ENCODE data around the gene SDCBP2. TPM values are rescaled to one million over a fixed set of nuclear protein-coding genes. Genes with fewer than 3 reads are reported as not detected.
A peak's percentile ranks its signal among the peaks of the same experiment; 100 is the strongest.

SDCBP2 gene
- total and polyA plus RNA-seq, 2 of the 13 experiments (the other 11 are each of a cell fraction or from before 2014, with no cell fraction given) = 1.2 to 2.4 TPM

DNA sequence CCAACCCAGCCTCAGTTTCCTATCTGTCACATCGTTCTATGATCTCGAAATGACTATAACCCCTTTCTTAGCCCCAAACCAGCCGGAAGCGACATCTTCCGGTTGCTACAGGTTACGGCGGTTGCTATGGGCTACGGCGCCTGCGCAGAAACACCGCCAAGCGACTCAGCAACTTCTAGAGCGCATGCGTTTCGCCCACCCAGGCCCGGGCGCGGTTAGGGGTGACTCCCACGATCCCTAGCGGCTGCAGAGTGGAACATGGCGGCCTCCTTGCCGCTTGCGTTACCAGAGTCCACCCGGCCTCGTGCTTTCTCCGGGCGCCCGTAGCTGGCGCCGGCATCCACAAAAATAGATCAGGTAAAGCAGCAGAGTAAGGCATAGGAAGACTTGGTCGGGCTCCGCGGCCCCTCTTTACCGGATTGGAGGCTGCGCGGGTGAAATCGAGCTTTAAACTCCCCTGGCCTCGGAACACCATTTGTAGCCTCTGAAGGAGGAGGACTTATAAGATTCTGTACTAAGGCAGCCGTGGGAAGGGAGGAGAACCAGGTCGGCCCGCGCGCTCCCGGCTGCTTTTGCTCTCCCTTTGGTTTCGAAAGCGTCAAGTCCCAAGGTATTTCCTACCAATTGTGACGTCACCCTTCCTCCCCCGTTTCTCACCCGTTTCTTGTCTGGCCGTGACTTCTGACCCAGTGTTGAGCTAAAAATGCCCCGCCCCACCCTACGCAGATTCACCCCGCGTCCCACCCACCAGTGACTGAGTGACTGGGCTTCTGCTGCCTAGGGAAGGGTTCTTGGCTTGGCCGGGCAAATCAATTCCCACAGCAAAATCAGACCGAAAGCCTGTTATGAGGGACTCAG lies 3.5 kb downstream of the SDCBP2 start (continued):
- TF ChIP-seq ZNF12 (CRISPR knock-in tag; IDR thresholded peaks at IDR 0.05) = peak; percentile 66; the same call in 1 of the 2 replicates
- TF ChIP-seq ASH2L (IDR thresholded peaks at IDR 0.05; ENCODE audit: insufficient read length, low read depth, low read length) = peak; percentile 99
- peak; percentile 71; the same call in 1 of the 2 replicates for TF ChIP-seq SSRP1 (CRISPR knock-in tag; IDR thresholded peaks at IDR 0.05)
- TF ChIP-seq ZNF331 (CRISPR knock-in tag; IDR thresholded peaks at IDR 0.05) = 0 out of 2 replicates have a peak, but pooled peaks have one; percentile 7
- peak; percentile 91 for TF ChIP-seq MXD4 (CRISPR knock-in tag; IDR thresholded peaks at IDR 0.05)
- peak; percentile 52 for TF ChIP-seq PATZ1 (CRISPR knock-in tag; IDR thresholded peaks at IDR 0.05)
- no peak for TF ChIP-seq ZBTB8A (CRISPR knock-in tag; IDR thresholded peaks at IDR 0.05; ENCODE audit: borderline replicate concordance, low read depth)
- no peak; the same call in 1 of the 2 replicates for TF ChIP-seq GFI1 (CRISPR knock-in tag; IDR thresholded peaks at IDR 0.05; ENCODE audit: borderline replicate concordance)
- TF ChIP-seq REPIN1 (CRISPR knock-in tag; IDR thresholded peaks at IDR 0.05; ENCODE audit: borderline replicate concordance, low read depth) = peak; percentile 60; the same call in 1 of the 2 replicates
- TF ChIP-seq HNRNPH1 (optimal IDR thresholded peaks at IDR 0.05; ENCODE audit: low read depth, low read length) = peak; percentile 20
- no peak for TF ChIP-seq ATM (IDR thresholded peaks at IDR 0.05; ENCODE audit: borderline replicate concordance)
- no peak for TF ChIP-seq BCLAF1 (IDR thresholded peaks at IDR 0.05)
- TF ChIP-seq ZNF687 (CRISPR knock-in tag; IDR thresholded peaks at IDR 0.05) = peak; percentile 97
- TF ChIP-seq SP1 (IDR thresholded peaks at IDR 0.05) = no peak
- TF ChIP-seq SP1 (CRISPR knock-in tag; IDR thresholded peaks at IDR 0.05) = peak; percentile 48; the same call in 1 of the 2 replicates
- TF ChIP-seq NFIB (CRISPR knock-in tag; IDR thresholded peaks at IDR 0.05; ENCODE audit: borderline replicate concordance) = no peak
- TF ChIP-seq, protein P1, sequence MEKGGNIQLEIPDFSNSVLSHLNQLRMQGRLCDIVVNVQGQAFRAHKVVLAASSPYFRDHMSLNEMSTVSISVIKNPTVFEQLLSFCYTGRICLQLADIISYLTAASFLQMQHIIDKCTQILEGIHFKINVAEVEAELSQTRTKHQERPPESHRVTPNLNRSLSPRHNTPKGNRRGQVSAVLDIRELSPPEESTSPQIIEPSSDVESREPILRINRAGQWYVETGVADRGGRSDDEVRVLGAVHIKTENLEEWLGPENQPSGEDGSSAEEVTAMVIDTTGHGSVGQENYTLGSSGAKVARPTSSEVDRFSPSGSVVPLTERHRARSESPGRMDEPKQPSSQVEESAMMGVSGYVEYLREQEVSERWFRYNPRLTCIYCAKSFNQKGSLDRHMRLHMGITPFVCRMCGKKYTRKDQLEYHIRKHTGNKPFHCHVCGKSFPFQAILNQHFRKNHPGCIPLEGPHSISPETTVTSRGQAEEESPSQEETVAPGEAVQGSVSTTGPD (CRISPR knock-in tag; IDR thresholded peaks at IDR 0.05) = no peak
- peak; percentile 21 for TF ChIP-seq SRSF4 (IDR thresholded peaks at IDR 0.05; ENCODE audit: low read depth, low read length, poor library complexity, severe bottlenecking)
